HG03354 (cell line): ENCODE data around the gene MTRF1.
"Not testable (repeated sequence)": the region's sequence is repeated elsewhere in the genome, so short reads cannot be mapped to it uniquely, and the experiment has no call there.

Source experiments
- ATAC-seq: cut with Tn5 transposase; IDR thresholded peaks from one replicate; pipeline ENCODE4 v1.9.1; 2021; ENCODE audit warnings: mild to moderate bottlenecking; ENCODE audit not compliant: unreplicated experiment, poor library complexity, severe bottlenecking

Gene MTRF1

DNA sequence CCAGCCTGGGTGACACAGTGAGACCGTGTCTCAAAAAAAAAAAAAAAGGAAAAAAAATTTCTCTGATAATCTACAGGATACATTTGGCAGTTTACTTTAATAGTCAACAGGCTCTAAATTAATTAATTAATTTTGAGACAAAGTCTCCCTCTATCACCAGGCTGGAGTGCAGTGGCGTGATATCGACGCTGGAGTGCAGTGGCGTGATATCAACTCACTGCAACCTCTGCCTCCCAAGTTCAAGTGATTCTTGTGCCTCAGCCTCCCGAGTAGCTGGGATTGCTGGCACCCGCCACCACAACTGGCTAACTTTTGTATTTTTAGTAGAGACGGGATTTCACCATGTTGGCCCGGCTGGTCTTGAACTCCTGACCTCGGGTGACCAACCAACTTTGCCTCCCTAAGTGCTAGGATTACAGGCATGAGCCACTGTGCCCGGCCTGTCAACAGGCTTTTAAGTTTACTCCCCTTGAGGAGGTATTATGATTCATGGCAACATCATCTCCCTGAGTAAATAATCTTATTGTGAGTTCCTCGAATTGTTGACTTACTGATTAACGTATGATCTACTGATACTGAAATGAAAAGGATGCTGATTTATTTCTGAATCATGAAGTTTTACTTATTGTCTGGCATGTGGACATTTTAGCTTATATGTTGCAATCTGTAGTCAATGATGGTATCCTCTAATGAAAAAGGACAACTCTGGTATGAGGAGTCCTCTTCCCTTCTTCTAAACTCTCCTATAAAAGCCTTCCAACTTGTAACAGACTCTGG is 21.3 kb upstream of the MTRF1 start:
- ATAC-seq: no peak

DNA sequence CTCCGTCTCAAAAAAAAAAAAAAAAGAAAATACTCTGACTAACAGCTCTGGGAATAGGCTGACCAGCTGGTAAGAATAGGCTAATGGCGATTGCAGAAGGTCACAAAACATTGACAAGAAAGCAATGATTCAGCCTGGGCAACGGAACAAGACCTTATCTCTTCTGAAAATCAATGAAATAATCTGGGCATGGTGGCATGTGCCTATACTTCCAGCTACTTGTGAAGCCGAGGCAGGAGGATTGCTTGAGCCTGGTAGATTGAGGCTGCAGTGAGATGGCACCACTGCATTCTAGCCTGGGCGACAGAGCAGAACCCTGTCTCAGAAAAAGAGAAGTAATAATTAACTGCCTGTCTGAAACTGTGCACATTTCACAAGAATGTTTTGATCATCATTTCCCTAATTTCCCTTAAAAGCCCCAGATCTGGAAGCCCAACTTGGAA is 18.8 kb upstream of the MTRF1 start:
- ATAC-seq: no peak

GRCh38 chr13:41279156-41279555 is 15.8 kb upstream of the MTRF1 start:
- not testable (repeated sequence) for ATAC-seq

- no peak for ATAC-seq
Observed at GRCh38 chr13:41276824-41277223, 13.4 kb upstream of the MTRF1 start.

DNA sequence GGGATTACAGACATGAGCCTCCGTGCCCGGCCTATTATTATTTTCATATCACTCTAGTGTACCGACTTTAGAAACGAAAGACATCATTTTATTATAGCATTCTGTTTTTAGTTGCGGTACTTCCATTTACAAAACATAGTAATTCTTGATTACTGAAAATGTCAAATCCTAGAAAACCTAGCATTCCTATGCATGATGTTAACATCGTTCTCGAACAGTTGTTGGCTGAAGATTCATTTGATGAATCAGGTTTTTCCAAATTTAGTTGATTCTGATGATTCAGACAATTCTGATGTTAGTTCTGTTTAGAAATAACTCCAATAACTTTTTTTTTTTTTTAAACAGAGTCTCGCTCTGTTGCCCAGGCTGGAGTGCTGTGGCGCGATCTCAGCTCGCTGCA is 11.5 kb upstream of the MTRF1 start:
- no peak for ATAC-seq

- no peak for ATAC-seq
Observed at GRCh38 chr13:41273831-41274441, 10.6 kb upstream of the MTRF1 start.

GRCh38 chr13:41271456-41272285 is 8.3 kb upstream of the MTRF1 start:
- ATAC-seq: peak; percentile 61

DNA sequence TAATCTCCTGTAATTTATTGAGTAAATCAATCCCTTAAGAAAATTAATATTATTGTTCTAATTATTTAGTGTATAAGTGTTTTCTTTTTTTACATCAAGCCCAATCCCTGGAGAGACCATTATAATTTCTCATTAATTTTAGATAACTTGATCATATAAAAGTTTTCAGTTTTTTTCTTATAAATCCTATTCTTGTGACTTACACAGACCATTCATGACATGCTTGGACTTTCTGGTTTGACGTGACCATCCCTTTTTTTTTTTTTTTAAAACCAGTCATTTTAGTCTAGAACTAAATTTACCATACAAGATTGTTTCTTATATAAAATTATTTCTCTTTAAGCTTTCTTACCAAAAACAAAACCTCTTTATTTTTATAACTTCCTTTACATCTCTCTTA is 5.4 kb upstream of the MTRF1 start:
- ATAC-seq: no peak

DNA sequence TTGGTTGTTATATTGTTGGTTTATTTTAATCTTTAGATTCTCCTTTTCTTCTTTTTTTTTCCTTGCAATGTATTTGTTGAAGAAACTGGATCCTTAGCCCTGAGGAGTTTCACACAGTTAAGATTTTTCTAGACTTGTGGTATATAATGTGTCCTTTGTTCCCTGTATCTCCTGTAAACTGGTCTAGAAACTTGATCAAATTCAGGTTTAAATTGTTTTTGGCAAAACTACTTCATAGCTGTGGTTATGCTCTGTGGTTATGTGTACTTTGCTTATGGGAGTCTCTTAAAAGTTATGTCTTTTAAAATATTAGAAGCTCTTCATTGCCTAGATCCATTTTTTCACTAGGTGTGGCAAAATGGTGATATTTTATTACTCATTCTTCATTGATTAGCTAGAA is 3.7 kb upstream of the MTRF1 start:
- no peak for ATAC-seq

- ATAC-seq: no peak
Observed at GRCh38 chr13:41259875-41260501, 3.4 kb downstream of the MTRF1 start.

DNA sequence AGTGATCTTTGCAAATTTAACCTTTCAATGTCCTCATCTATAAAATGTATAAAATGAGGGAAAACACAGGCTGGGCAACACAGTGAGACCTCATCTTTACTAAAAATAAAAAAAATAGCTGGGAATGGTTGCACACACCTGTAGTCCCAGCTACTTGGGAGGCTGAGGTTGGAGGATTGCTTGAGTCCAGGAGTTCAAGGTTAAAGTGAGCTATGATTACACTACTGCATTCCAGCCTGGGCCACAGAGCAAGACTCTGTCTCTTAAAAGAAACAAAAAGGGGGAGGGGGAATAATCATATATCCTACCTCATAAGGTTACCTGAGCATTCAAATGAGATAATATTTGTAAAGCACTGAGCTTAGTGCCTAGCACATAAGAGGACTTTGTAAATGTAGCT is 5.8 kb downstream of the MTRF1 start:
- ATAC-seq: no peak

GRCh38 chr13:41254902-41255301 is 8.5 kb downstream of the MTRF1 start:
- no peak for ATAC-seq

DNA sequence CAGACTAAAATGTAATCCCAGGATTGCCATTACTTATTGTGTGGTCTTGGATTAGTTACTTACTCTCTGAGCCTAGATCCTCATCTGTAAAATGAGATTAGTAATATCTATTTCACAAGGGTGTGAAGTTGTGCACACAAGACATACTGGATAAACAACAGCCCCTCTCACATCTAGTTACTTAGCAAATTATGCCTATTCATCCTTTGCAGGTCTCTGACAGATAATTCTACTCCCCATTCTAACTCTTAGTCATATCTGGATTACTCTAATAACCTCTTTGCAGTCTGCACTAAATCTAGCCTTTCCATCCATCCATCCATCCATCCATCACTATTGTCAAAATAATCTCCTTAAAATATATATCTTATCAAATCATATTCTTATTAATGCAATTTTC is 12.4 kb downstream of the MTRF1 start:
- no peak for ATAC-seq

GRCh38 chr13:41246969-41247680 is 16.3 kb downstream of the MTRF1 start:
- ATAC-seq: no peak

DNA sequence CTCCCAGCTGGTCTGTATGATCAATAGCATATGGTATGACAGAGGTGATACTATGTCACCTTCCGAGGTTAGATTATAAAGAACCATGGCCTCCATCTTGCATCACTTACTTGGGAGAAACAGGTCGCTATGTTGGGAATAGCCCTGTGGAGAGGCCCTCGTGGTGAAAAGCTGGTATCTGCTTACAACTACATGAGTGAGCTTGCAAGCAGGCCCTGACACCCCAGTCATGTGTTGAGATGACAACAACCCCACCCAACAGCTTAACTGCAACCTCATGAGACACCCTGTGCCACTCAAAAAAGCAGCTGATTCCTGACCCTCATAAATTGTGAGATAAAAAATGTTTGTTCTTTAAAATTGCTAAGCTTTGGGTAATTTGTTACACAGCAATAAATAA is 18.8 kb downstream of the MTRF1 start:
- no peak for ATAC-seq

GRCh38 chr13:41241626-41242025 is 21.8 kb downstream of the MTRF1 start:
- no peak for ATAC-seq

GRCh38 chr13:41236369-41236768 is 27.0 kb downstream of the MTRF1 start:
- ATAC-seq: no peak

DNA sequence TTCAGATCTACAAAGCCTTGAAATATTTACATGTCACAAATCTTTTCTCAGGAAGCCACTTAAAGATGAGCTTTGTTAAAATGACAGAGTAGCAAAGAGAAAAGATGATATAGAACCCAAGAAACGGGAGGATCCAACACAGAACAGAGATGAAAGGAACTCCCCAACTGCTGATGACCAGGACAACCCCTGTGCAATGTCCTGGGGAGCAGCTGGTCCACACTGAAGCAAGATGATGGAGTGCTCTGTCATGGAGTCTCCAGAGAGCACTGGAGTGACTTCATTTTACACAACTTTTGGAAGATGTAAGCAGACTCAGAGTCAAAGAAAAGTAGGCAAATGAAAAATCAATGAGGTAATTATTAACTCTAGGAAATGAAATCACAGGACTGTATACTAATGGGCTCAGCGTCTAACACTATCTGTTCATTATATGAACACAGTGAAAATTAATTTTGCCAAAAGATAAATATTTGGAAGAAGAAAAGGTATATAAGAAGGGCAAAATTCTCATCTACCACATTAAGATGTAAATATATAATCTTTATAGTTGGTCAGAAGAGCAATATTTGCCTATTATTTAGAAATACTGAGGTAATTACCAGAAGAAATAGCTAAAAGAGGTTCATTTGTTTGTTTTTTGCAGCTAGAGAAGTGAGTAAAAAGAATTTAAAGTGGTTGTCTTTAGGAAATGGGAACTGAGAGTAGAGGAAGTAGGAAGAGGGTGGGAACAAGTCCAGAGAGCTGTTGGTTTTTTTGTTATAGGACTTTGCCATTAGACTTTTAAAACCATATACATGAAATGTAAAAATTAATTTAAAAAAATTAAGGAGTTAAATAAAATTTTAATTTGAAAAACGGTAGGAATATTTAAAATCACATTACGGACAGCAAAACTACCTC is 30.5 kb downstream of the MTRF1 start:
- no peak for ATAC-seq

- no peak for ATAC-seq
Observed at GRCh38 chr13:41231786-41232185, 31.6 kb downstream of the MTRF1 start.
